Fibroblast of villous mesenchyme (primary cell): ENCODE results near the gene MAS1. TPM values are rescaled to one million over a fixed set of nuclear protein-coding genes. Genes with fewer than 3 reads are reported as not detected.

Experiments used
- DNase-seq: peaks from one replicate; pipeline ENCODE4 v3.0.0-alpha.2; 2010; ENCODE audit warnings: low read depth
- H3K4me3 ChIP-seq: 2 replicates; pipeline ENCODE4 v1.5.1; 2011; ENCODE audit warnings: low read depth, mild to moderate bottlenecking, low read length
- total RNA-seq: library from RNA; depleted of rRNA; stranded (reverse); fragments of >200 nt; gene quantifications from 2 replicates; pipeline ENCODE4 v1.2.3, GENCODE V29; 2012
- TF ChIP-seq, protein P1 (sequence below): IDR thresholded peaks from 2 replicates; pipeline ENCODE4 v1.5.1; 2012; ENCODE audit warnings: low read depth, mild to moderate bottlenecking, low read length; ENCODE audit not compliant: insufficient read depth

Gene MAS1
- total RNA-seq, 1 donor: not detected

DNA sequence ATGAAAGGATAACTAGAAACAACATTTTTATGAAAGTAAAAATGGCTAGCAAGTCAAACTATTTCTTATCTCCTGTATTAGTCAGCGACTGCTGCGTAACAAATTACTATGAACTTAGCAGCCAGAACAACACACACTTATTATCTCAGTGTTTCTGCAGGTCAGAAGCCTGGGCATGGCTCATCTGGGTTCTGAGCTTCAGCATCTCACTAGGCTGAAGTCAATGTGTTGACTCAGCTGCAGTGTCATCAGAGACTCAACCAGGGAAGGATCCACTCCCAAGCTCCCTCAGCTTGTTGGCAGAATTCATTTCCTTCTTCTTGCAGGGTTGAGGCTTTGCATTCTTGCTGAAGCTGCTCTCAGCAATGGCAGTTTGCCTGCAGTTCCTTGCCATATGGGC lies 44.8 kb downstream of the MAS1 start:
- TF ChIP-seq, protein P1, sequence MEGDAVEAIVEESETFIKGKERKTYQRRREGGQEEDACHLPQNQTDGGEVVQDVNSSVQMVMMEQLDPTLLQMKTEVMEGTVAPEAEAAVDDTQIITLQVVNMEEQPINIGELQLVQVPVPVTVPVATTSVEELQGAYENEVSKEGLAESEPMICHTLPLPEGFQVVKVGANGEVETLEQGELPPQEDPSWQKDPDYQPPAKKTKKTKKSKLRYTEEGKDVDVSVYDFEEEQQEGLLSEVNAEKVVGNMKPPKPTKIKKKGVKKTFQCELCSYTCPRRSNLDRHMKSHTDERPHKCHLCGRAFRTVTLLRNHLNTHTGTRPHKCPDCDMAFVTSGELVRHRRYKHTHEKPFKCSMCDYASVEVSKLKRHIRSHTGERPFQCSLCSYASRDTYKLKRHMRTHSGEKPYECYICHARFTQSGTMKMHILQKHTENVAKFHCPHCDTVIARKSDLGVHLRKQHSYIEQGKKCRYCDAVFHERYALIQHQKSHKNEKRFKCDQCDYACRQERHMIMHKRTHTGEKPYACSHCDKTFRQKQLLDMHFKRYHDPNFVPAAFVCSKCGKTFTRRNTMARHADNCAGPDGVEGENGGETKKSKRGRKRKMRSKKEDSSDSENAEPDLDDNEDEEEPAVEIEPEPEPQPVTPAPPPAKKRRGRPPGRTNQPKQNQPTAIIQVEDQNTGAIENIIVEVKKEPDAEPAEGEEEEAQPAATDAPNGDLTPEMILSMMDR: no peak
- DNase-seq: no peak
- H3K4me3 ChIP-seq: no peak overlapping the region

DNA sequence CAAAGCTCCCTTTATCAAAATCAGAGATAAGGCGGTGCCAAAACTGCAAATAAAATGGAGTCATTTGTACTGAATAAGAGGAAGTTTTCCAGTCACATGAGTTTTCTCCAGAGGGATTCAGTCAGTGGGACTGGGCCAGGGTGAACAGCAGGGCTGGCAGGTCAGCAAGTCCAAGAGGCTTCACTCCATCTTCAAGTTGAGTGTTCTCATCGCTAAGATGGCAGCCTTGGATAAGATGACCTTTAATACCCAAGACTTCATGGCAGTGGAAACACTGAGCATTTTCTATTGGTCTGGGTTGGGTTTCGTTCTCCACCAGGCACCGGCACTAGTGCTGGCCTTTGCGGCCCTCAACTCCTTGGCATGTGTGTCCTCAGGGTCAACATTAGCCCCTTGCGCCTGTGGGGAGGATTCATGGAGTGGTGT lies 48.8 kb downstream of the MAS1 start:
- DNase-seq: no peak
- no peak overlapping the region for H3K4me3 ChIP-seq
- TF ChIP-seq, protein P1: no peak

Other genes with a start within 250 kb of the MAS1 start
- 200 and 775 TPM in 2 replicates for gene SOD2, start 197.7 kb upstream of the MAS1 start, total RNA-seq
- gene WTAP, start 163.5 kb upstream of the MAS1 start, total RNA-seq: 89.5 and 159 TPM in 2 replicates
- gene ACAT2, start 128.9 kb upstream of the MAS1 start, total RNA-seq: 115 and 119 TPM in 2 replicates
- 219 and 285 TPM in 2 replicates for gene TCP1, start 101.4 kb upstream of the MAS1 start, total RNA-seq
- 97.3 and 107 TPM in 2 replicates for gene MRPL18, start 100.5 kb upstream of the MAS1 start, total RNA-seq
- gene PNLDC1, start 90.7 kb upstream of the MAS1 start, total RNA-seq: 0.32 TPM in 1 of 2 replicates, not detected in the other
- gene IGF2R, start 78.1 kb downstream of the MAS1 start, total RNA-seq: 130 and 132 TPM in 2 replicates
- gene SLC22A1, start 230.8 kb downstream of the MAS1 start, total RNA-seq: 0.32 and 0.86 TPM in 2 replicates